Activated CD4-positive, CD25-positive, alpha-beta regulatory T cell treated with anti-CD3 and anti-CD28 coated beads, Interleukin-2, amount 50 U/mL, for 16 hours (primary cell): Measurements from ENCODE around the gene OLFM3.

ENCODE experiments used
- DNase-seq: peaks from one replicate; pipeline ENCODE4 v3.0.0-alpha.2; 2020; ENCODE audit warnings: low read depth, low spot score

OLFM3 gene

GRCh38 chr1:101996825-101997465, at the start of gene OLFM3:
OLFM3 (minus strand) TSS chr1:101996926.
- DNase-seq: no peak

GRCh38 chr1:102045752-102046151, 49.0 kb upstream of the OLFM3 start:
- no peak for DNase-seq

DNA sequence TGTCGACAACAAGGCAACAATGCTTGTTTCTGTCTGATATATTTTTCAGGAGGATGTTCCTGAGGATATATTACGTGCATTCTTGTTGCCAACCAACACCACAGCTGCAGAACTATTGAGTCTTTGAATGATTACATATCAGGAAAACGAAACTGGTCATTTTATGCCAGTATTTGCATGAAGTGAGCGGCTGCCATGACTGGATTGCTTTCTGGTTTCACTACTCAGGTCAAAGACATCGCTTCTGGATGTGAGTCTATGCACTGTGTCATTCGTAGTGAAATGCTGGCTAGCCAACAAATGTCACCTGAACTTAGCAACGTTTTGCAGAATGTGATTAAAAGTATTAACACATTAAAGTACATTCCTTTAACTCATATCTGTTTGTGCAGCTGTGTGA, 35.8 kb upstream of the OLFM3 start:
- no peak for DNase-seq

DNA sequence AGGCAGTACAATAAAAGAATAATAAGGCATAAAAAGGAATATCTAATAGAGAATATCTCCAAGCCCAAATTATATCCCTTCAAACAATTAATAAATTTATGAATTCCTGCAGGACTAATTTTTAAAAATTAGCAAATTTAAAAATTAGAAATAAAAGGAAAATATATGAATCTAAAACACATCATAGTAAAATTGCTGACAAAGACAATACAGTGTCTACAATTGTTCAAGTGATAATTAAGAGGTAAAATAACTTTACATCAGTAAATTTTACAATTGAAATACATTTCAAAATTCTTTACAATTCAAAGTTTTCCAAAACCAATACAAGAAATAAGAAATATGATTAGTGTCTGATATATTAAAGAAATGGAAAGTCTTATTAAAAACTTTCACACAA, 22.8 kb upstream of the OLFM3 start:
- no peak for DNase-seq

GRCh38 chr1:102015728-102016127, 19.0 kb upstream of the OLFM3 start:
- DNase-seq: no peak

- DNase-seq: no peak
Measured at GRCh38 chr1:102002057-102002456, 5.3 kb upstream of the OLFM3 start.

GRCh38 chr1:101995984-101996745, 561 bp downstream of the OLFM3 start:
- no peak for DNase-seq

- DNase-seq: no peak
Measured at GRCh38 chr1:101993710-101994109, 3.0 kb downstream of the OLFM3 start.

DNA sequence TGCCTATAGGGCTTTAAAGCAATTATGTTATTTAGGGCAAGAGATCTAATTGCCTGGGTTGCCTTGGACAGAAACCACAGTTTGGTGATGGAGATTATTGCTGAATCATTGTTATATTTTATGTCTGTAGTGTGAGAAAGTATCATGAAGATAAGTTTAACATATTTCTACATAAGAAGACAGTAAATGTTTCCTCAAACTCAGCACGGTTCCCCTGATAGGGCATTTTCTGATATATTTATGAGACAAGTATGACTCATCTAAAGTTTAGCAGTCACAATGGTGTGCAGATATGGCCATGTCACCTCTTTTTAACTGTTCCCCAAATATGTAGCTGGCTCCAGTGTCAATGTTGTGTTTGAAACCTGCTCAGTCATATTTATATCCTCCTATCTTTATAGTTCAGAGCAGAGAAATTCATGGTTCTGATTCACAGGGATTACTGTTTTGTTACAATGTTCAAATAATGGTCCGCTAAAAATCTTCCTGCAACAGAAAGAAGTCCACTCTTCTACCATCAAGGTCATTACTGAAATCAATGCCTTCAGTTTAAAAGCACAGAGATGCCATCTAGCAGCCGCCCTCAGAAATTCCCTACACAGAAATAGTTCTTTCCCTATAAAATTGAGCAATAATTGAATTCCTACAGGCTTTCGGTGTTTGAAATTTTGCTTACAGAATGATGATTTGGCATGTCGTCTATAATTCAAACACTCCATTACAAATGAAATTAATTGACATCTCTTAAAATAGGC, 3.7 kb downstream of the OLFM3 start:
- no peak for DNase-seq

GRCh38 chr1:101980974-101981373, 15.8 kb downstream of the OLFM3 start:
- DNase-seq: no peak

GRCh38 chr1:101977266-101977665, 19.5 kb downstream of the OLFM3 start:
- DNase-seq: no peak

DNA sequence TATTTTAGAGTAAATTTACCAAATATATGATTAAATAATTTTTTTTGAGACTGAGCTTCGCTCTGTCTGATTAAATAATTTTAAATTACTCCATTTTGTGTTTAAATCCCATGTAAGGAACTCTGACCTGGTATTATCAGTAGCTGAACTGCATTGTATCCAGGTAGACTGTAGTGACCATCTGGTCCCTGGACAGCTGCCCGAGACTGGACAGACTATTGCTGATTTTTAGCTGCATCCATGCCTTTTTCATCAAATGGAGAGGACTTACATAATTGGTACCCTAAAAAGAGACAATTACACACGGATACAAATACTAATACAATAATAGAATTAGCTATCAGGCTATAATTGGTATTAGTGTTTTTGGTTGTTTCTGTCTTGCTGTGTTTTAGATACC, 20.6 kb downstream of the OLFM3 start:
- no peak for DNase-seq

DNA sequence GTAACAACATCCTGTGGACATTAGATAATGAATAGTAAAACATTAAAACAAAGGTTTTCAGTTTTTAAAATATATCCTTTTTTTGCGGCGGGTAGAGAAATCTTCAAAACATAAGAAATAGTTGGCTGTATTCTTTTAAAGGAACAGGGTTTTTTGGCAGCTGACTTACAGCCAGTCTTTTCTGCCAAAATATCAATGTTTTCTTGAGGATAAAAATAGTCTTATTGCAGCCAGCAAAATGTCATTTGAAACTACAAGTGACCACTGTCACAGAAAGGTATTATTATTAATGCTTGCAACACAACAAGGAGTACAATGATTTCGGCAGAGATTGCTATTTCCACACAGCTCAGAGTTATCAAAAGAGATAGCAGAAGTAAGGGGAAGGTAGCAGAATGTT, 21.4 kb downstream of the OLFM3 start:
- DNase-seq: no peak

DNA sequence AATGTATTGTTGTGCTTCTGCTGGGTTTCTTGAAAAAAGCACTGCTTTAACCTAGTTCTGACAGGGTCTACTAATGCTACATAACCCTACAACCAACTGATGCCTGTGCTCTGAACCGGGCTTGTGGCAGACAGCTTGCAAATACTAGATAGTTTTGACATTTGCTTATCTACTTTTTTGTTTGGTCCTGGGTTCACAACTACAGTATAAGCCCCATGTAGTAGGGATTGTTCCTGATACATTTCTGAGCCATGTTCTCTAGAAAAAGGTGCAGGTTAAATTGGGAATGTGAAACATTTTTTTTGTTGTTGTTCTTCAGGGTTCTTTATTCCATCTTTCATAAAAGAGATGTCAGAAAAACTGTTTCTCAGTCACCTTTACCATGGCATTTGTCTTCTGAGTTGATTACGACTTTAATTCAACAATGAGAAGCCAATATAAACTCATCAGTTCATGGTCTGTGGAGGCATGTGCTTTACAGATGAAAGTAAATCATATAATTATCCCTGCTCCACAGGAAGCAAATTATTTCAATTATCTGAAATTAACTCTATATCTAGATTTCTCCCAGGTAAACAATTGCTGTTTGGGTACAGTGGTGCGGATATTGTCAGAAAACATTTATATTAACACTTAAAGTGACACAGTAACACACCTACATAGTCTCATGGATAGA, 22.0 kb downstream of the OLFM3 start:
- DNase-seq: no peak

- DNase-seq: no peak
Measured at GRCh38 chr1:101971304-101971703, 25.4 kb downstream of the OLFM3 start.

DNA sequence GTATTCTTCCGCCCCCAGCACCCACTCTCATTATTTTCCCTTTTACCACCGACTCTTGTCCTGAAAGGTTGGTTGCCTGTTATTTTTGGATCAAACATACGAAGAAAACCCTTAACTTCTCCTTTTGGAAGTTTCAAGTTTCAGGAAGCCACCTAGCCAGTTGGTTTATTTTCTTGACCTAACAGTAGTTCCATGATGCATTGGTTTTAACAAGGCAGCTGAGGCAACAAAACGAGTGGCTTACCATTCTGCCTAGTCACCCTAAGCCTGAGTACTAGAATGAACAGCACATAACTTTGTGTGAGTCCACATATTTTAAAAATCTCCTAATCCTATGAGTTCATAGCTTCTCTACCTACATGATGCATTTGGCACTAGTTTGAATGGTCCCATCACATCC, 28.9 kb downstream of the OLFM3 start:
- DNase-seq: no peak

DNA sequence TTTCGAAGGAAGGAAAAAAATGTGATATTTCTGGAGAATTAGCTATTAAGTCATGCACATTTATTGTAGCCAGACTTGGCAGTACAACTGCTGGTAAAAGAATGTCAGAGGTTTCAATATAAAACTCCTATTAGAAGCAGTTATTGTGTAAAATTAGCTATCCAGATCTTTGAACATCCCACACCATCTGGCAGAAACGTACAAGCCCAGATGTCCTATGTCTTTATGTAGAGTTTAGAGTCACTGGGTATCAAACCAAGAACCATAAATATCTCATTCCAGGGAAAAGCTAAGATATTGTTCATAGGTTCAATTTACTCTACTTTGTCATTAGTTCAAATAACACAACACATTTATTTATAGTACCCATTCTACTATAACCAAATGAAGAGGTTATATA, 31.4 kb downstream of the OLFM3 start:
- no peak for DNase-seq

- no peak for DNase-seq
Measured at GRCh38 chr1:101964708-101965107, 32.0 kb downstream of the OLFM3 start.

DNA sequence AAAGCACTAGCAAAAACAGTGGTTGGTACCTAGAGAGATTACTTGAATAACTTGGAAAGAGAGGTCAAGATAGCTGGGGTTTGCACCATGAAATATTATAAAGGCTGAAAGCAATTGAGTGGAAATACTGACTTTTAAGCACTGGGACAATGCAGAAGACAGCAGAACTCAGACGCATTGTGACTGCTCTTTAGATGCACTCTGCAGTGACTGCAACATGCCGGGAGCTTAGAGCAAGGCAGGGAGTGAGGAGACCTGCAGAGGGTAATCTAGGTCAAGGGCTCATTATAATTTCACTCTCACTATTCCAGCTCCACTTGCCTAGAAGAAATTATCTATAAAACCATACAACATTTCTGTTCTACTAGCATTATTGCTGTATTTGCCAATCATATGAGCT, 36.6 kb downstream of the OLFM3 start:
- no peak for DNase-seq

DNA sequence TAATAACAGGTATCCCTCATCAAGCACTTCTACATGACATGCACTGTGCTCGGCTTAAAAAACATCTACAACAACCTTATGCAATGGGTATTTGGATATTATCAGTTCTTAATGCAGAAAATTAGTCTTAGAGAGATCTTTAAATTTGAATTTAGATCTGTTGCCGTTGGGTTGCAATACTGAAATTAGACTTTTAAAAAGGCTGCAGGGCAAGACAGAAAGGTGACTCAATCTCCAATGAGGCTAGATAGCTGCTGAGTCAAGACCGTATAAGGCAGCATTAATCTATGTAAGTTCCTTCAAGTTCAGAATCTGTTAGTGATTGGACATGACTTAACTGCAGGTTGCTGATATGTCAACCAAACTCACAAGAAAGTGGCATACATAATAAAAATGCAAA, 37.3 kb downstream of the OLFM3 start:
- no peak for DNase-seq

DNA sequence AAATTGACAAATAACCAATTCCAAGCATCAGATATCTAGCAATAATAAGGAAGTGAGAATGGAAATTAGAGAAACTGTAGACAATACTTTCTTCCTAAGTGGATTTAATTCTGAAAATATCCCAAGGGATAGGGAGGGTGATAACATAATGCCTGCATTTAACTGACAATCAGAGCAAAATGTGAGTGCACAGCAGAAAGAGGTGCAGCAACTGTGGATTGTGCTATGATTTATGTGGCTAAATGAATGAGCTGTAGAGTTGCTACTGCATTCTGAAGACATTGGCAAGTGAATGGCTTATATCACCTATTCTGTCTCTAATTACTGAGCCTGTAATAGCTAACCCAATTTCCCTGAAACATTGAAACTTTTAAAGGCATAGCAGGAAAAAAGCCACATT, 39.0 kb downstream of the OLFM3 start:
- no peak for DNase-seq

DNA sequence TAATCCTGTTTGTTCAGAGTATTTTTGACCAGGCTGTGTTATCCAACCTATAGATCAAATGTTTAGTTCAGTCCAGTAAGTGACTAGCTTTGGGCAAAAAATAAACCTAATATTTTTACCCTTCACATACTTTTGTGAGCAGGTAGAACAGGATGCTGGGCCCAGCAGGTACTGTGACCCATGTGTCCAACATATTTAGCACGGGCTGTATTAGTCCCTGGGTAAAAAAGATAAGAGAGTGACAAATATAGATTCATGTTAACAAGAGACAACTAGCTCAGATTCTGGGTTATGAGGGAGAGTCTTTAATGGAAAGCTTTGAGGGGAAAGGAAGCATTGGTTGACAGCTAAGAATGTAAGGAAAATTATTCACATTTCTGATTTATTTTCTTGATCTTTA, 43.1 kb downstream of the OLFM3 start:
- DNase-seq: no peak
